ENCODE measurements around the gene PTPN13.

GRCh38 chr4:86704601-86705000 lies 110.5 kb downstream of the PTPN13 start:
- TF ChIP-seq EP300 (IDR thresholded peaks at IDR 0.05; ENCODE audit: low read depth) (no peak), CTCF (IDR thresholded peaks at IDR 0.05) (no peak), POLR2AphosphoS5 (IDR thresholded peaks at IDR 0.05) (no peak)
